ENCODE data around the gene OR51M1. TPM values are rescaled to one million over a fixed set of nuclear protein-coding genes. Genes with fewer than 3 reads are reported as not detected.

The OR51M1 gene
- total and polyA plus RNA-seq, 4 donors = not detected

DNA sequence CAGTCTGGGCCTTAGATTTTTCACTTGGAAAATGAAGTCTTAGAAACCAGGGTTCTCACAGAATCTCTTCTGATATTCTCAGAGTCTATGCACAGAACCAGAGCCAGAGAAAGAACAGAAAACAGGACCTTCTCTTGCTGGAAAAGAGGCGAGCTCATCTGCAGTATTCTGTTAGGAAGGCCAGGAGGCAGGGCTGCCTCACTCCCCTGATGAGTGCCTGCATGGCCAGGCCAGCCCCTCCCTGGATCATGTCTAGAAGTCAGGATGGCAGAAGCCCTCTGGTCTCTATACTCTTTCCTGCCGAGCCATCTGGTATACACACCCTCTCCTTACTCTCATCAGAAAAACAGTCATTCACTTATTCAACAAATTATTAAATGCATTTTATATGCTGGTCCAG is 723 bp downstream of the OR51M1 start (continued):
- TF ChIP-seq, protein P1, sequence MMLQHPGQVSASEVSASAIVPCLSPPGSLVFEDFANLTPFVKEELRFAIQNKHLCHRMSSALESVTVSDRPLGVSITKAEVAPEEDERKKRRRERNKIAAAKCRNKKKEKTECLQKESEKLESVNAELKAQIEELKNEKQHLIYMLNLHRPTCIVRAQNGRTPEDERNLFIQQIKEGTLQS (IDR thresholded peaks at IDR 0.05) = no peak
- TF ChIP-seq RAD21 (IDR thresholded peaks at IDR 0.05) (no peak), SP1 (IDR thresholded peaks at IDR 0.05) (no peak)

DNA sequence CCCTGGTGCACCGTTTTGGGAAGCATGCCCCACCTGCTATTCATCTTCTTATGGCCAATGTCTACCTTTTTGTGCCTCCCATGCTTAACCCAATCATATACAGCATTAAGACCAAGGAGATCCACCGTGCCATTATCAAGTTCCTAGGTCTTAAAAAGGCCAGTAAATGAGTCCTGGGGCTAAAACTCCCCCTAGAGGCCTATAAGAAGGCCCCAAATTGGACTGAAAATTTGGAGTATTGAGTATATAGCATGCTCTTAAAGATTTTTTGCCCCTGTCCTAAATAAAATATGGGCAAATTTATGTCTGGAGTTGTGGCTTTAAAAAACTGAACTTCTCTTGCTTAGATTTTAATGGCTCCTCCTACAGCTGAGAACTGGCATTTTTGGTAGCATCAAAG is 6.6 kb downstream of the OR51M1 start:
- Histone ChIP-seq H3K9me3 (ENCODE audit: control insufficient read depth in 4 of 4, low read length in 3 of 4) (no peaks in the 10 kb centered on the region), H3K9ac (ENCODE audit: low read depth in 1 of 2, low read length in 2 of 2) (no peak overlapping the region), H3K4me3 (ENCODE audit: low read depth in 1 of 3, low read length in 3 of 3) (no peak overlapping the region), H3K4me1 (ENCODE audit: control insufficient read depth in 4 of 4, insufficient read depth in 4 of 4, low read length in 3 of 4) (no peaks in the 10 kb centered on the region), H3K27me3 (ENCODE audit: control insufficient read depth in 4 of 4, insufficient read depth in 4 of 4, low read length in 3 of 4) (no peaks in the 10 kb centered on the region), H3K27ac (ENCODE audit: low read depth in 1 of 2, low read length in 2 of 2) (no peak overlapping the region), H3K36me3 (ENCODE audit: control insufficient read depth in 4 of 4, insufficient read depth in 3 of 4, low read depth in 1 of 4, low read length in 3 of 4) (no peaks in the 10 kb centered on the region)
- WGBS = 71% methylated on average over 2 of the region's 2 CpGs
- DNase-seq (ENCODE audit: low spot score) = no peak
- TF ChIP-seq, protein P2, sequence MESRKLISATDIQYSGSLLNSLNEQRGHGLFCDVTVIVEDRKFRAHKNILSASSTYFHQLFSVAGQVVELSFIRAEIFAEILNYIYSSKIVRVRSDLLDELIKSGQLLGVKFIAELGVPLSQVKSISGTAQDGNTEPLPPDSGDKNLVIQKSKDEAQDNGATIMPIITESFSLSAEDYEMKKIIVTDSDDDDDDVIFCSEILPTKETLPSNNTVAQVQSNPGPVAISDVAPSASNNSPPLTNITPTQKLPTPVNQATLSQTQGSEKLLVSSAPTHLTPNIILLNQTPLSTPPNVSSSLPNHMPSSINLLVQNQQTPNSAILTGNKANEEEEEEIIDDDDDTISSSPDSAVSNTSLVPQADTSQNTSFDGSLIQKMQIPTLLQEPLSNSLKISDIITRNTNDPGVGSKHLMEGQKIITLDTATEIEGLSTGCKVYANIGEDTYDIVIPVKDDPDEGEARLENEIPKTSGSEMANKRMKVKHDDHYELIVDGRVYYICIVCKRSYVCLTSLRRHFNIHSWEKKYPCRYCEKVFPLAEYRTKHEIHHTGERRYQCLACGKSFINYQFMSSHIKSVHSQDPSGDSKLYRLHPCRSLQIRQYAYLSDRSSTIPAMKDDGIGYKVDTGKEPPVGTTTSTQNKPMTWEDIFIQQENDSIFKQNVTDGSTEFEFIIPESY (IDR thresholded peaks at IDR 0.05) = no peak
- TF ChIP-seq GABPA (IDR thresholded peaks at IDR 0.05 in 1 of 2, conservative IDR thresholded peaks at IDR 0.05 in 1 of 2) = no peak
- TF ChIP-seq SP1 (IDR thresholded peaks at IDR 0.05) = no peak

DNA sequence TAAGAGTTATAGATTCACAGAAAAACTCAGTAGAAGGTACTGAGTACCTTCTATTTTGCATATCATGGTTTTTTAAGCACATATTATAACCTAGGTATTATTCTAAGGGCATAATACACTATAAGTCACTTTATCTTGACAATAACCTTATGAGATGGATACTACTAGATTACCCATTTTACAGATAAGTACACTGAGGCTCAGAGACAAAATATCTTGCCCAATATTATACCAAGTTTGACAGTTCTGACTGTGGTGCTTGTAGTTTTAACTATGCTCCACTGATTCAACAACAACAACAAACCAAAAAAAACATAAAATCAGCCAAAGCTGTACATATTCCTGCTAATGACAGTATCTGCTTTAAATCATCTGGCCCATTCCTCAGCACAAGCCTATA is 10.5 kb downstream of the OR51M1 start:
- H3K27me3 ChIP-seq (ENCODE audit: control insufficient read depth in 4 of 4, insufficient read depth in 4 of 4, low read length in 3 of 4) = peaks cover 0 to 2% (median 0%) of the 10 kb centered on the region in 4 donors
- no peaks in the 10 kb centered on the region for H3K9me3 ChIP-seq (ENCODE audit: control insufficient read depth in 4 of 4, low read length in 3 of 4)
- no peak overlapping the region for H3K9ac ChIP-seq (ENCODE audit: low read depth in 1 of 2, low read length in 2 of 2)
- H3K36me3 ChIP-seq (ENCODE audit: control insufficient read depth in 4 of 4, insufficient read depth in 3 of 4, low read depth in 1 of 4, low read length in 3 of 4) = no peaks in the 10 kb centered on the region
- H3K4me1 ChIP-seq (ENCODE audit: control insufficient read depth in 4 of 4, insufficient read depth in 4 of 4, low read length in 3 of 4) = no peaks in the 10 kb centered on the region
- TF ChIP-seq RXRA (IDR thresholded peaks at IDR 0.05) (no peak), GABPA (IDR thresholded peaks at IDR 0.05 in 1 of 2, conservative IDR thresholded peaks at IDR 0.05 in 1 of 2) (no peak), FOXA2 (IDR thresholded peaks at IDR 0.05) (no peak), EGR1 (IDR thresholded peaks at IDR 0.05; ENCODE audit: low read depth in 2 of 2) (no peak), NR2F2 (IDR thresholded peaks at IDR 0.05) (no peak), TAF1 (conservative IDR thresholded peaks at IDR 0.05) (no peak), RAD21 (IDR thresholded peaks at IDR 0.05) (no peak), YY1 (IDR thresholded peaks at IDR 0.05) (no peak), HNF4G (IDR thresholded peaks at IDR 0.05) (no peak)
- TF ChIP-seq, protein P3, sequence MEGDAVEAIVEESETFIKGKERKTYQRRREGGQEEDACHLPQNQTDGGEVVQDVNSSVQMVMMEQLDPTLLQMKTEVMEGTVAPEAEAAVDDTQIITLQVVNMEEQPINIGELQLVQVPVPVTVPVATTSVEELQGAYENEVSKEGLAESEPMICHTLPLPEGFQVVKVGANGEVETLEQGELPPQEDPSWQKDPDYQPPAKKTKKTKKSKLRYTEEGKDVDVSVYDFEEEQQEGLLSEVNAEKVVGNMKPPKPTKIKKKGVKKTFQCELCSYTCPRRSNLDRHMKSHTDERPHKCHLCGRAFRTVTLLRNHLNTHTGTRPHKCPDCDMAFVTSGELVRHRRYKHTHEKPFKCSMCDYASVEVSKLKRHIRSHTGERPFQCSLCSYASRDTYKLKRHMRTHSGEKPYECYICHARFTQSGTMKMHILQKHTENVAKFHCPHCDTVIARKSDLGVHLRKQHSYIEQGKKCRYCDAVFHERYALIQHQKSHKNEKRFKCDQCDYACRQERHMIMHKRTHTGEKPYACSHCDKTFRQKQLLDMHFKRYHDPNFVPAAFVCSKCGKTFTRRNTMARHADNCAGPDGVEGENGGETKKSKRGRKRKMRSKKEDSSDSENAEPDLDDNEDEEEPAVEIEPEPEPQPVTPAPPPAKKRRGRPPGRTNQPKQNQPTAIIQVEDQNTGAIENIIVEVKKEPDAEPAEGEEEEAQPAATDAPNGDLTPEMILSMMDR (IDR thresholded peaks at IDR 0.05; ENCODE audit: low read depth, low read length, missing input control) = no peak
- TF ChIP-seq, protein P1 (IDR thresholded peaks at IDR 0.05) = no peak
- TF ChIP-seq, protein P4, sequence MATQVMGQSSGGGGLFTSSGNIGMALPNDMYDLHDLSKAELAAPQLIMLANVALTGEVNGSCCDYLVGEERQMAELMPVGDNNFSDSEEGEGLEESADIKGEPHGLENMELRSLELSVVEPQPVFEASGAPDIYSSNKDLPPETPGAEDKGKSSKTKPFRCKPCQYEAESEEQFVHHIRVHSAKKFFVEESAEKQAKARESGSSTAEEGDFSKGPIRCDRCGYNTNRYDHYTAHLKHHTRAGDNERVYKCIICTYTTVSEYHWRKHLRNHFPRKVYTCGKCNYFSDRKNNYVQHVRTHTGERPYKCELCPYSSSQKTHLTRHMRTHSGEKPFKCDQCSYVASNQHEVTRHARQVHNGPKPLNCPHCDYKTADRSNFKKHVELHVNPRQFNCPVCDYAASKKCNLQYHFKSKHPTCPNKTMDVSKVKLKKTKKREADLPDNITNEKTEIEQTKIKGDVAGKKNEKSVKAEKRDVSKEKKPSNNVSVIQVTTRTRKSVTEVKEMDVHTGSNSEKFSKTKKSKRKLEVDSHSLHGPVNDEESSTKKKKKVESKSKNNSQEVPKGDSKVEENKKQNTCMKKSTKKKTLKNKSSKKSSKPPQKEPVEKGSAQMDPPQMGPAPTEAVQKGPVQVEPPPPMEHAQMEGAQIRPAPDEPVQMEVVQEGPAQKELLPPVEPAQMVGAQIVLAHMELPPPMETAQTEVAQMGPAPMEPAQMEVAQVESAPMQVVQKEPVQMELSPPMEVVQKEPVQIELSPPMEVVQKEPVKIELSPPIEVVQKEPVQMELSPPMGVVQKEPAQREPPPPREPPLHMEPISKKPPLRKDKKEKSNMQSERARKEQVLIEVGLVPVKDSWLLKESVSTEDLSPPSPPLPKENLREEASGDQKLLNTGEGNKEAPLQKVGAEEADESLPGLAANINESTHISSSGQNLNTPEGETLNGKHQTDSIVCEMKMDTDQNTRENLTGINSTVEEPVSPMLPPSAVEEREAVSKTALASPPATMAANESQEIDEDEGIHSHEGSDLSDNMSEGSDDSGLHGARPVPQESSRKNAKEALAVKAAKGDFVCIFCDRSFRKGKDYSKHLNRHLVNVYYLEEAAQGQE (IDR thresholded peaks at IDR 0.05) = no peak
- TF ChIP-seq, protein P2 (IDR thresholded peaks at IDR 0.05) = no peak
- TF ChIP-seq, protein P5, sequence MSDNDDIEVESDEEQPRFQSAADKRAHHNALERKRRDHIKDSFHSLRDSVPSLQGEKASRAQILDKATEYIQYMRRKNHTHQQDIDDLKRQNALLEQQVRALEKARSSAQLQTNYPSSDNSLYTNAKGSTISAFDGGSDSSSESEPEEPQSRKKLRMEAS (IDR thresholded peaks at IDR 0.05) = no peak
- H3K27ac ChIP-seq (ENCODE audit: low read depth in 1 of 2, low read length in 2 of 2) = no peak overlapping the region
- no peak overlapping the region for H3K4me3 ChIP-seq (ENCODE audit: low read depth in 1 of 3, low read length in 3 of 3)
- no peak for DNase-seq (ENCODE audit: low spot score)

Measured in liver (tissue), 9 donors.